ENCODE results near the gene PTGFRN.
A peak's percentile ranks its signal among the peaks of the same experiment; 100 is the strongest.

The PTGFRN gene

GRCh38 chr1:117003223-117003875 lies 93.6 kb downstream of the PTGFRN start:
- Histone ChIP-seq H3K27ac (ENCODE audit: low read depth in 2 of 2, low read length in 2 of 2) (peak overlapping the region in 1 of 2 donors; percentile 28), H3K9ac (ENCODE audit: low read depth in 1 of 2, low read length in 2 of 2) (no peak overlapping the region), H3K36me3 (ENCODE audit: control insufficient read depth in 2 of 2, insufficient read depth in 2 of 2, low read length in 2 of 2) (no peaks in the 10 kb centered on the region)

DNA sequence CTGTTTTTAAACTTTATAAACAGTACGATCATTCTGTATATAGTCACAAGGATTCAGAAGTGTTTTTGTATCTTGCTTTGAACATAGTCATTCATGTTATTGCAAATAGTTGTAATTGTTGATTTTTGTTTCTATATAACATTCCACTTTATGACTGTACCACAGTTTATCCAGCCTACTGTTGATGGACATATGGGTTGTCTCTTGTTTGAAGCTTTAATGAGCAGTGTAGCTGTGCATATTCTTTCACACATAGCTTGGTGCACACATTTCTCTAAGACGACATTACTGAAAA lies 98.0 kb downstream of the PTGFRN start:
- no peak overlapping the region for H3K4me3 ChIP-seq (ENCODE audit: low read length in 2 of 2)
- H3K27ac ChIP-seq (ENCODE audit: low read depth in 2 of 2, low read length in 2 of 2): no peak overlapping the region
- H3K4me1 ChIP-seq (ENCODE audit: control insufficient read depth in 2 of 2, insufficient read depth in 2 of 2, low read length in 2 of 2): no peaks in the 10 kb centered on the region

More at GRCh38 chr1:117003223-117003875, 93.6 kb downstream of the PTGFRN start:
- Histone ChIP-seq H3K4me3 (ENCODE audit: low read length in 2 of 2) (no peak overlapping the region), H3K4me1 (ENCODE audit: control insufficient read depth in 2 of 2, insufficient read depth in 2 of 2, low read length in 2 of 2) (peaks cover 0 to 3% of the 10 kb centered on the region in 2 donors), H3K9me3 (ENCODE audit: control insufficient read depth in 2 of 2, low read length in 2 of 2) (no peaks in the 10 kb centered on the region), H3K27me3 (ENCODE audit: control insufficient read depth in 2 of 2, insufficient read depth in 2 of 2, low read length in 2 of 2) (no peaks in the 10 kb centered on the region)

DNA sequence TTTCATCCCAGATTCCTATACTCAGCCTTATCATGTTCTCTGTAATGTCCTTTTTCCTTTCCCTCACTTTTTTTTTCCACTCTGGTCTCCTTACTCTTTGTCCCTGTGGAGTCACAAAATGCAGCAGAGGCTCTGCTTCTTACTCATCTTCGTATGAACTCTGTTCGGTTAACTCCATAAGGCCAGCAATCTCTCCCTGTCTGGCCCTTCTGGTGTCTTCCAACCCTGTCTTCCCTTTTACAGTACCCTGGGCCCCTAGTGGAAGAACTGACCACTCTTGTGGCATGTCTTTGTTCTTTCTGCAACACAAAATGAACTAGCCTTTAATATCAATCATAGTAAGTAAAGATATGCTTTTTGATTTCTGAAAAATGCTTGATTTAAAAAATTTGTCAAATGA lies 98.9 kb downstream of the PTGFRN start:
- no peaks in the 10 kb centered on the region for H3K27me3 ChIP-seq (ENCODE audit: control insufficient read depth in 2 of 2, insufficient read depth in 2 of 2, low read length in 2 of 2)
- H3K4me1 ChIP-seq (ENCODE audit: control insufficient read depth in 2 of 2, insufficient read depth in 2 of 2, low read length in 2 of 2): no peaks in the 10 kb centered on the region
- no peaks in the 10 kb centered on the region for H3K9me3 ChIP-seq (ENCODE audit: control insufficient read depth in 2 of 2, low read length in 2 of 2)
- H3K36me3 ChIP-seq (ENCODE audit: control insufficient read depth in 2 of 2, insufficient read depth in 2 of 2, low read length in 2 of 2): no peaks in the 10 kb centered on the region
- no peak overlapping the region for H3K27ac ChIP-seq (ENCODE audit: low read depth in 2 of 2, low read length in 2 of 2)
- H3K4me3 ChIP-seq (ENCODE audit: low read length in 2 of 2): no peak overlapping the region
- no peak overlapping the region for H3K9ac ChIP-seq (ENCODE audit: low read depth in 1 of 2, low read length in 2 of 2)

More for the DNA sequence above, 98.0 kb downstream of the PTGFRN start:
- Histone ChIP-seq H3K9ac (ENCODE audit: low read depth in 1 of 2, low read length in 2 of 2) (no peak overlapping the region), H3K27me3 (ENCODE audit: control insufficient read depth in 2 of 2, insufficient read depth in 2 of 2, low read length in 2 of 2) (no peaks in the 10 kb centered on the region), H3K9me3 (ENCODE audit: control insufficient read depth in 2 of 2, low read length in 2 of 2) (no peaks in the 10 kb centered on the region), H3K36me3 (ENCODE audit: control insufficient read depth in 2 of 2, insufficient read depth in 2 of 2, low read length in 2 of 2) (no peaks in the 10 kb centered on the region)

DNA sequence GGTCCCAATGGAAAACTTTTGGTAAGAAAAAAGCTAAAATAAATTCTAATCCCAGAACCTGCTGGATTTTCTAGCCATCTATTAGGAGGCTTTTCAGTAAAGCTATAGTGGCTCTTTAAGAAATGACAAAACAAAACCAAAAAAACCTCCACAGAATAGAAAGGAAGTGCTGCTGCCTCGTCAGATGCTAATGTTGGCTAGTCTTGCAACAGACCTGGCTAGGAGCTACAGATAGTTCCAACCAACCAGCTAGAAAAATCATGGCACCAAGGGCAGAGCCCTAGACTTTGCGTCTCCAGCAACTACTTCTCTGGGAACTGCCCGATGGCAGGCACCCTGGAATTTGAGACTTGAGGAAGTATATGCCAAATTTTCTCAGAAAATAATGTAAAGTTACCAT lies 99.4 kb downstream of the PTGFRN start:
- Histone ChIP-seq H3K9ac (ENCODE audit: low read depth in 1 of 2, low read length in 2 of 2) (no peak overlapping the region), H3K27ac (ENCODE audit: low read depth in 2 of 2, low read length in 2 of 2) (no peak overlapping the region), H3K9me3 (ENCODE audit: control insufficient read depth in 2 of 2, low read length in 2 of 2) (no peaks in the 10 kb centered on the region), H3K4me3 (ENCODE audit: low read length in 2 of 2) (no peak overlapping the region), H3K27me3 (ENCODE audit: control insufficient read depth in 2 of 2, insufficient read depth in 2 of 2, low read length in 2 of 2) (no peaks in the 10 kb centered on the region), H3K4me1 (ENCODE audit: control insufficient read depth in 2 of 2, insufficient read depth in 2 of 2, low read length in 2 of 2) (no peaks in the 10 kb centered on the region), H3K36me3 (ENCODE audit: control insufficient read depth in 2 of 2, insufficient read depth in 2 of 2, low read length in 2 of 2) (no peaks in the 10 kb centered on the region)

- Histone ChIP-seq H3K27ac (ENCODE audit: low read depth in 2 of 2, low read length in 2 of 2) (no peak overlapping the region), H3K4me3 (ENCODE audit: low read length in 2 of 2) (no peak overlapping the region), H3K27me3 (ENCODE audit: control insufficient read depth in 2 of 2, insufficient read depth in 2 of 2, low read length in 2 of 2) (no peaks in the 10 kb centered on the region), H3K9ac (ENCODE audit: low read depth in 1 of 2, low read length in 2 of 2) (no peak overlapping the region), H3K36me3 (ENCODE audit: control insufficient read depth in 2 of 2, insufficient read depth in 2 of 2, low read length in 2 of 2) (no peaks in the 10 kb centered on the region), H3K9me3 (ENCODE audit: control insufficient read depth in 2 of 2, low read length in 2 of 2) (no peaks in the 10 kb centered on the region), H3K4me1 (ENCODE audit: control insufficient read depth in 2 of 2, insufficient read depth in 2 of 2, low read length in 2 of 2) (no peaks in the 10 kb centered on the region)
Measured at GRCh38 chr1:117010310-117010969, 100.7 kb downstream of the PTGFRN start.

- no peak overlapping the region for H3K9ac ChIP-seq (ENCODE audit: low read depth in 1 of 2, low read length in 2 of 2)
- no peaks in the 10 kb centered on the region for H3K4me1 ChIP-seq (ENCODE audit: control insufficient read depth in 2 of 2, insufficient read depth in 2 of 2, low read length in 2 of 2)
- no peak overlapping the region for H3K4me3 ChIP-seq (ENCODE audit: low read length in 2 of 2)
- H3K36me3 ChIP-seq (ENCODE audit: control insufficient read depth in 2 of 2, insufficient read depth in 2 of 2, low read length in 2 of 2): no peaks in the 10 kb centered on the region
- H3K27ac ChIP-seq (ENCODE audit: low read depth in 2 of 2, low read length in 2 of 2): no peak overlapping the region
- no peaks in the 10 kb centered on the region for H3K27me3 ChIP-seq (ENCODE audit: control insufficient read depth in 2 of 2, insufficient read depth in 2 of 2, low read length in 2 of 2)
- H3K9me3 ChIP-seq (ENCODE audit: control insufficient read depth in 2 of 2, low read length in 2 of 2): no peaks in the 10 kb centered on the region
Measured at GRCh38 chr1:117011334-117011733, 101.6 kb downstream of the PTGFRN start.

- H3K36me3 ChIP-seq (ENCODE audit: control insufficient read depth in 2 of 2, insufficient read depth in 2 of 2, low read length in 2 of 2): no peaks in the 10 kb centered on the region
Measured at GRCh38 chr1:117013309-117013858, 103.7 kb downstream of the PTGFRN start.

GRCh38 chr1:117014209-117014608 lies 104.5 kb downstream of the PTGFRN start:
- no peak overlapping the region for H3K27ac ChIP-seq (ENCODE audit: low read depth in 2 of 2, low read length in 2 of 2)
- H3K36me3 ChIP-seq (ENCODE audit: control insufficient read depth in 2 of 2, insufficient read depth in 2 of 2, low read length in 2 of 2): no peaks in the 10 kb centered on the region

More at GRCh38 chr1:117013309-117013858, 103.7 kb downstream of the PTGFRN start:
- H3K4me3 ChIP-seq (ENCODE audit: low read length in 2 of 2): no peak overlapping the region
- no peaks in the 10 kb centered on the region for H3K9me3 ChIP-seq (ENCODE audit: control insufficient read depth in 2 of 2, low read length in 2 of 2)
- no peak overlapping the region for H3K9ac ChIP-seq (ENCODE audit: low read depth in 1 of 2, low read length in 2 of 2)
- H3K27me3 ChIP-seq (ENCODE audit: control insufficient read depth in 2 of 2, insufficient read depth in 2 of 2, low read length in 2 of 2): no peaks in the 10 kb centered on the region
- no peaks in the 10 kb centered on the region for H3K4me1 ChIP-seq (ENCODE audit: control insufficient read depth in 2 of 2, insufficient read depth in 2 of 2, low read length in 2 of 2)
- no peak overlapping the region for H3K27ac ChIP-seq (ENCODE audit: low read depth in 2 of 2, low read length in 2 of 2)

GRCh38 chr1:117015724-117016123 lies 106.0 kb downstream of the PTGFRN start:
- no peaks in the 10 kb centered on the region for H3K27me3 ChIP-seq (ENCODE audit: control insufficient read depth in 2 of 2, insufficient read depth in 2 of 2, low read length in 2 of 2)

More at GRCh38 chr1:117014209-117014608, 104.5 kb downstream of the PTGFRN start:
- Histone ChIP-seq H3K9me3 (ENCODE audit: control insufficient read depth in 2 of 2, low read length in 2 of 2) (no peaks in the 10 kb centered on the region), H3K9ac (ENCODE audit: low read depth in 1 of 2, low read length in 2 of 2) (no peak overlapping the region), H3K4me1 (ENCODE audit: control insufficient read depth in 2 of 2, insufficient read depth in 2 of 2, low read length in 2 of 2) (no peaks in the 10 kb centered on the region), H3K4me3 (ENCODE audit: low read length in 2 of 2) (no peak overlapping the region), H3K27me3 (ENCODE audit: control insufficient read depth in 2 of 2, insufficient read depth in 2 of 2, low read length in 2 of 2) (no peaks in the 10 kb centered on the region)

DNA sequence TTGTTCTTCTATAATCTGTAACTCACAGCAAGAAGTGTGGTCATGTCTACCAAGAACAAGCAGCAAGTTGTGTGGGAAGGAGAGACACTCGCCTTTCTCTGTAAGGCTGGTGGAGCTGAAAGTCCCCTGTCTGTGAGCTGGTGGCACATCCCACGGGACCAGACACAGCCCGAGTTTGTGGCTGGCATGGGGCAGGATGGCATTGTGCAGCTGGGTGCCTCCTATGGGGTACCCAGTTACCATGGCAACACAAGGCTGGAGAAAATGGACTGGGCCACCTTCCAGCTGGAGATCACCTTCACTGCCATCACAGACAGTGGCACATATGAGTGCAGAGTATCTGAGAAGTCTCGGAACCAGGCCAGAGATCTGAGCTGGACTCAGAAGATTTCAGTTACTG lies 107.3 kb downstream of the PTGFRN start:
- Histone ChIP-seq H3K27ac (ENCODE audit: low read depth in 2 of 2, low read length in 2 of 2) (no peak overlapping the region), H3K36me3 (ENCODE audit: control insufficient read depth in 2 of 2, insufficient read depth in 2 of 2, low read length in 2 of 2) (no peaks in the 10 kb centered on the region), H3K9me3 (ENCODE audit: control insufficient read depth in 2 of 2, low read length in 2 of 2) (no peaks in the 10 kb centered on the region), H3K4me1 (ENCODE audit: control insufficient read depth in 2 of 2, insufficient read depth in 2 of 2, low read length in 2 of 2) (no peaks in the 10 kb centered on the region), H3K27me3 (ENCODE audit: control insufficient read depth in 2 of 2, insufficient read depth in 2 of 2, low read length in 2 of 2) (no peaks in the 10 kb centered on the region), H3K9ac (ENCODE audit: low read depth in 1 of 2, low read length in 2 of 2) (no peak overlapping the region), H3K4me3 (ENCODE audit: low read length in 2 of 2) (no peak overlapping the region)

More at GRCh38 chr1:117015724-117016123, 106.0 kb downstream of the PTGFRN start:
- no peak overlapping the region for H3K4me3 ChIP-seq (ENCODE audit: low read length in 2 of 2)
- no peaks in the 10 kb centered on the region for H3K4me1 ChIP-seq (ENCODE audit: control insufficient read depth in 2 of 2, insufficient read depth in 2 of 2, low read length in 2 of 2)
- no peaks in the 10 kb centered on the region for H3K9me3 ChIP-seq (ENCODE audit: control insufficient read depth in 2 of 2, low read length in 2 of 2)
- H3K36me3 ChIP-seq (ENCODE audit: control insufficient read depth in 2 of 2, insufficient read depth in 2 of 2, low read length in 2 of 2): no peaks in the 10 kb centered on the region
- H3K27ac ChIP-seq (ENCODE audit: low read depth in 2 of 2, low read length in 2 of 2): no peak overlapping the region
- H3K9ac ChIP-seq (ENCODE audit: low read depth in 1 of 2, low read length in 2 of 2): no peak overlapping the region
